IPS-18c (cell line): ENCODE measurements around the gene GSC.
"Not testable (repeated sequence)": the region's sequence is repeated elsewhere in the genome, so short reads cannot be mapped to it uniquely, and the experiment has no call there.

Experiments used
- H3K4me3 ChIP-seq: 2 replicates; pipeline ENCODE4 v1.7.0; 2013; ENCODE audit warnings: low read depth, mild to moderate bottlenecking, low read length, moderate library complexity; ENCODE audit not compliant: insufficient read depth
- H3K9me3 ChIP-seq: one replicate; pipeline ENCODE4 v1.6.1; 2013; ENCODE audit warnings: mild to moderate bottlenecking, low read length, moderate library complexity; ENCODE audit not compliant: control insufficient read depth, insufficient read depth

Gene GSC

GRCh38 chr14:94769391-94770250, at the start of gene GSC:
Gene GSC (minus strand): TSS chr14:94770113. CDS start chr14:94770015, 98 bp downstream.
- H3K4me3 ChIP-seq: peak within 1 kb of the TSS; percentile 55

GRCh38 chr14:94819531-94819930, 49.6 kb upstream of the GSC start:
- no peak overlapping the region for H3K4me3 ChIP-seq

More at GRCh38 chr14:94769391-94770250, at the start of gene GSC:
- no peaks in the 10 kb centered on the region for H3K9me3 ChIP-seq

GRCh38 chr14:94816113-94816512, 46.2 kb upstream of the GSC start:
- H3K4me3 ChIP-seq: no peak overlapping the region

More at GRCh38 chr14:94819531-94819930, 49.6 kb upstream of the GSC start:
- peaks cover 2% of the 10 kb centered on the region for H3K9me3 ChIP-seq

GRCh38 chr14:94805680-94806288, 35.9 kb upstream of the GSC start:
- Histone ChIP-seq H3K4me3 (no peak overlapping the region), H3K9me3 (peaks cover 2% of the 10 kb centered on the region)

More at GRCh38 chr14:94816113-94816512, 46.2 kb upstream of the GSC start:
- H3K9me3 ChIP-seq: peaks cover 2% of the 10 kb centered on the region

GRCh38 chr14:94801225-94801624, 31.3 kb upstream of the GSC start:
- no peak overlapping the region for H3K4me3 ChIP-seq
- no peaks in the 10 kb centered on the region for H3K9me3 ChIP-seq

GRCh38 chr14:94800764-94801163, 30.9 kb upstream of the GSC start:
- H3K4me3 ChIP-seq, H3K9me3 ChIP-seq: not testable (repeated sequence)

- Histone ChIP-seq H3K9me3 (no peaks in the 10 kb centered on the region), H3K4me3 (no peak overlapping the region)
Observed at GRCh38 chr14:94797887-94798286, 28.0 kb upstream of the GSC start.

GRCh38 chr14:94796278-94796677, 26.4 kb upstream of the GSC start:
- no peaks in the 10 kb centered on the region for H3K9me3 ChIP-seq
- H3K4me3 ChIP-seq: no peak overlapping the region

- H3K4me3 ChIP-seq: no peak overlapping the region
- no peaks in the 10 kb centered on the region for H3K9me3 ChIP-seq
Observed at GRCh38 chr14:94795372-94795771, 25.5 kb upstream of the GSC start.

GRCh38 chr14:94793901-94794300, 24.0 kb upstream of the GSC start:
- Histone ChIP-seq H3K9me3 (no peaks in the 10 kb centered on the region), H3K4me3 (no peak overlapping the region)

GRCh38 chr14:94787655-94788054, 17.7 kb upstream of the GSC start:
- no peak overlapping the region for H3K4me3 ChIP-seq

GRCh38 chr14:94787092-94787491, 17.2 kb upstream of the GSC start:
- H3K4me3 ChIP-seq: no peak overlapping the region
- no peaks in the 10 kb centered on the region for H3K9me3 ChIP-seq

More at GRCh38 chr14:94787655-94788054, 17.7 kb upstream of the GSC start:
- no peaks in the 10 kb centered on the region for H3K9me3 ChIP-seq

GRCh38 chr14:94780536-94781399, 10.9 kb upstream of the GSC start:
- no peaks in the 10 kb centered on the region for H3K9me3 ChIP-seq
- H3K4me3 ChIP-seq: no peak overlapping the region

GRCh38 chr14:94779713-94780112, 9.8 kb upstream of the GSC start:
- H3K9me3 ChIP-seq: no peaks in the 10 kb centered on the region

GRCh38 chr14:94775871-94776210, 5.9 kb upstream of the GSC start:
- Histone ChIP-seq H3K9me3 (no peaks in the 10 kb centered on the region), H3K4me3 (no peak overlapping the region)

More at GRCh38 chr14:94779713-94780112, 9.8 kb upstream of the GSC start:
- H3K4me3 ChIP-seq: no peak overlapping the region

GRCh38 chr14:94775091-94775870, 5.4 kb upstream of the GSC start:
- Histone ChIP-seq H3K9me3 (no peaks in the 10 kb centered on the region), H3K4me3 (no peak overlapping the region)
